K562 (cell line): ENCODE results near the gene RAB13. TPM values are rescaled to one million over a fixed set of nuclear protein-coding genes. Genes with fewer than 3 reads are reported as not detected.

Source experiments
- ARID1B ChIP-seq: fragments of 450-650 bp; IDR thresholded peaks from 2 replicates; pipeline ENCODE4 v1.6.1; 2016; ENCODE audit warnings: antibody characterized with exemption, mild to moderate bottlenecking, inconsistent platforms
- EP300 ChIP-seq: IDR thresholded peaks from 2 replicates; pipeline ENCODE4 v1.6.1; 2012; ENCODE audit warnings: low read length, improper control_type of control experiment
- ETS2 ChIP-seq: IDR thresholded peaks from 2 replicates; pipeline ENCODE4 v1.6.1; 2016; ENCODE audit warnings: borderline replicate concordance, missing genetic modification characterization, mild to moderate bottlenecking, moderate library complexity, missing compliant biosample characterization; ENCODE audit not compliant: poor library complexity, severe bottlenecking
- HCFC1 ChIP-seq: IDR thresholded peaks from 2 replicates; pipeline ENCODE4 v1.6.1; 2012; ENCODE audit warnings: low read depth, low read length, improper control_type of control experiment
- KDM1A ChIP-seq, 2 experiments: fragments of 450-650 bp; IDR thresholded peaks; 2 replicates each; pipeline ENCODE4 v1.6.1; 2016; ENCODE audit warnings: mild to moderate bottlenecking in 2 of 2
- MLX ChIP-seq, 2 experiments: fragments of 450-650 bp in 1 of 2; sonication (generic) in 1 of 2; formaldehyde crosslinking; conservative IDR thresholded peaks; 2 replicates each; pipeline versions ENCODE4 v1.4.0 to v1.8.1; 2020 to 2022; ENCODE audit warnings: mild to moderate bottlenecking in 1 of 2, missing genetic modification reagents in 1 of 2
- MTA1 ChIP-seq: fragments of 450-650 bp; IDR thresholded peaks from 2 replicates; pipeline ENCODE4 v1.6.1; 2017; ENCODE audit warnings: borderline replicate concordance
- MYNN ChIP-seq, 2 experiments: sonication (generic); formaldehyde crosslinking in 1 of 2; IDR thresholded peaks; 2 replicates each; pipeline versions ENCODE4 v1.5.0 to v1.6.1; 2016 to 2020; ENCODE audit warnings: antibody characterized with exemption in 1 of 2, missing genetic modification reagents in 1 of 2
- NR2C2 ChIP-seq, 2 experiments: fragments of 200-800 bp in 1 of 2; sonication (Bioruptor generic) in 1 of 2; sonication (generic) in 1 of 2; formaldehyde crosslinking in 1 of 2; IDR thresholded peaks; 2 replicates each; pipeline versions ENCODE4 v1.6.1 to v1.8.0; 2016 to 2022; ENCODE audit warnings: mild to moderate bottlenecking in 1 of 2, missing compliant biosample characterization in 1 of 2, missing genetic modification characterization in 1 of 2, missing genetic modification reagents in 1 of 2
- SMARCA5 ChIP-seq: fragments of 450-650 bp; IDR thresholded peaks from 2 replicates; pipeline ENCODE4 v1.6.1; 2016
- SP1 ChIP-seq: sonication (generic); formaldehyde crosslinking; IDR thresholded peaks from 2 replicates; pipeline ENCODE4 v1.8.1; 2022; ENCODE audit warnings: mild to moderate bottlenecking, missing genetic modification reagents
- SP2 ChIP-seq: IDR thresholded peaks from 2 replicates; pipeline ENCODE4 v1.6.1; 2011; ENCODE audit warnings: mild to moderate bottlenecking, low read depth, low read length, moderate library complexity; ENCODE audit not compliant: poor library complexity, severe bottlenecking; ENCODE audit errors: extremely low read depth
- TGIF2 ChIP-seq: sonication (generic); formaldehyde crosslinking; IDR thresholded peaks from 2 replicates; pipeline ENCODE4 v1.8.1; 2022; ENCODE audit warnings: mild to moderate bottlenecking, missing genetic modification reagents, moderate library complexity
- THAP12 ChIP-seq: fragments of 250-450 bp; sonication (Bioruptor Pico); IDR thresholded peaks from 2 replicates; pipeline ENCODE4 v1.9.0; 2021; ENCODE audit warnings: mild to moderate bottlenecking, inconsistent platforms
- VEZF1 ChIP-seq: fragments of 200-800 bp; sonication (Bioruptor generic); IDR thresholded peaks from 2 replicates; pipeline ENCODE4 v1.6.1; 2017; ENCODE audit warnings: missing genetic modification characterization, missing compliant biosample characterization
- YBX1 ChIP-seq: fragments of 450-650 bp; IDR thresholded peaks from 2 replicates; pipeline ENCODE4 v1.7.1; 2016; ENCODE audit warnings: mild to moderate bottlenecking
- ZMIZ1 ChIP-seq, 2 experiments: fragments of 150-350 bp in 1 of 2; IDR thresholded peaks; 2 replicates each; pipeline ENCODE4 v1.6.1; 2012 to 2016; ENCODE audit warnings: low read depth in 2 of 2, low read length in 2 of 2, mild to moderate bottlenecking in 1 of 2, moderate library complexity in 1 of 2
- ZNF324 ChIP-seq: fragments of 250-450 bp; sonication (Bioruptor Pico); IDR thresholded peaks from 2 replicates; pipeline ENCODE4 v1.4.0; 2020; ENCODE audit warnings: mild to moderate bottlenecking
- ZNF561 ChIP-seq: fragments of 450-650 bp; formaldehyde crosslinking; conservative IDR thresholded peaks from 2 replicates; pipeline ENCODE4 v1.4.0; 2020; ENCODE audit warnings: mild to moderate bottlenecking, moderate library complexity
- polyA plus RNA-seq, 8 experiments: library from polyadenylated mRNA; depleted of rRNA in 4 of 8; stranded (reverse) in 5 of 8; unstranded in 3 of 8; fragments of >200 nt; fragmentation: Nextera tagmentation in 2 of 8; fragmentation: Illumina TruSeq in 1 of 8; extraction: Ambion mirVana in 2 of 8; extraction: Trizol in 1 of 8; gene quantifications; 2 replicates each; pipeline versions ENCODE4 v1.2.1 to v1.2.3, GENCODE V29; 2011 to 2014; ENCODE audit warnings: inconsistent platforms in 1 of 8, missing spikeins in 1 of 8
- total RNA-seq, 7 experiments: library from RNA; depleted of rRNA in 6 of 7; stranded (reverse); fragments of >200 nt in 6 of 7; fragmentation: Illumina TruSeq in 2 of 7; extraction: Trizol in 2 of 7; gene quantifications; 2 replicates each; pipeline versions ENCODE4 v1.2.1 to v1.2.3, GENCODE V29; 2011 to 2021; ENCODE audit warnings: low replicate concordance in 1 of 7

RAB13 gene
- total and polyA plus RNA-seq, 9 of the 15 experiments (the other 6 are each of a cell fraction or from before 2014, with no cell fraction given) = 22.3 to 100 (median 39.8) TPM

- TF ChIP-seq THAP12 (CRISPR knock-in tag) = 0 out of 2 replicates have a peak, but pooled peaks have one; percentile 49
- no peak for TF ChIP-seq MLX (CRISPR knock-in tag; conservative IDR thresholded peaks at IDR 0.05)
- no peak for TF ChIP-seq NR2C2 (CRISPR knock-in tag; IDR thresholded peaks at IDR 0.05)
- peak; percentile 95 for TF ChIP-seq NR2C2 (tag; IDR thresholded peaks at IDR 0.05)
- TF ChIP-seq HCFC1 = peak; percentile 67
- TF ChIP-seq KDM1A (IDR thresholded peaks at IDR 0.05) = no peak; a peak in 1 of 4 replicates
- TF ChIP-seq SP1 (CRISPR knock-in tag) = no peak
- TF ChIP-seq TGIF2 (CRISPR knock-in tag) = peak; percentile 62; the same call in 1 of the 2 replicates
- TF ChIP-seq ETS2 = no peak
- TF ChIP-seq SMARCA5 = peak; percentile 30; the same call in 1 of the 2 replicates
- TF ChIP-seq VEZF1 (CRISPR knock-in tag) = peak; percentile 92
- TF ChIP-seq ZNF324 = no peak
- peak in 1 of 2 experiments; percentile 43; a peak in 1 of 4 replicates for TF ChIP-seq ZMIZ1 (IDR thresholded peaks at IDR 0.05; ENCODE audit: low read depth in 2 of 2, low read length in 2 of 2)
- TF ChIP-seq ARID1B = 0 out of 2 replicates have a peak, but pooled peaks have one; percentile 20
- peak; percentile 83 for TF ChIP-seq MYNN (IDR thresholded peaks at IDR 0.05)
- TF ChIP-seq MYNN (CRISPR knock-in tag; IDR thresholded peaks at IDR 0.05) = no peak
- TF ChIP-seq EP300 = 0 out of 2 replicates have a peak, but pooled peaks have one; percentile 13
- no peak for TF ChIP-seq YBX1
- TF ChIP-seq ZNF561 (CRISPR knock-in tag) = no peak
- TF ChIP-seq MTA1 = peak; percentile 35; the same call in 1 of the 2 replicates
- peak; percentile 72 for TF ChIP-seq SP2
Observed at GRCh38 chr1:153946622-153947241, 39.4 kb downstream of the RAB13 start, which contains the start of gene DENND4B (continued).
